H1 (cell line): ENCODE data around the gene MRTFB.
"Not testable (repeated sequence)": the region's sequence is repeated elsewhere in the genome, so short reads cannot be mapped to it uniquely, and the experiment has no call there.

Source experiments
- BRCA1 ChIP-seq: IDR thresholded peaks from 2 replicates; pipeline ENCODE4 v1.6.1; 2012; ENCODE audit warnings: low read depth, low read length, improper control_type of control experiment
- CBX8 ChIP-seq: fragments of 300-800, 300-1000 bp; sonication (generic); IDR thresholded peaks from 2 replicates; pipeline ENCODE4 v1.7.1; 2016; ENCODE audit warnings: low read depth, low read length, borderline replicate concordance
- CHD1 ChIP-seq: IDR thresholded peaks from 2 replicates; pipeline ENCODE4 v1.6.1; 2012; ENCODE audit warnings: low read depth, low read length, improper control_type of control experiment
- CTCF ChIP-seq, 3 experiments: IDR thresholded peaks; 1 replicate in 2 of 3; 2 replicates in 1 of 3; pipeline versions ENCODE4 v1.5.1 to v1.6.1; 2011; ENCODE audit warnings: low read length in 3 of 3, mild to moderate bottlenecking in 3 of 3, inconsistent platforms in 2 of 3, low read depth in 1 of 3, moderate library complexity in 1 of 3; ENCODE audit not compliant: insufficient read depth in 1 of 3; ENCODE audit errors: control extremely low read depth in 1 of 3
- EGR1 ChIP-seq: IDR thresholded peaks from 2 replicates; pipeline ENCODE4 v1.6.1; 2011; ENCODE audit warnings: low read depth, low read length, borderline replicate concordance
- EP300 ChIP-seq, 2 experiments: IDR thresholded peaks; 1 replicate in 1 of 2; 2 replicates in 1 of 2; pipeline ENCODE4 v1.6.1; 2011 to 2012; ENCODE audit warnings: low read depth in 2 of 2, low read length in 2 of 2, mild to moderate bottlenecking in 2 of 2, borderline replicate concordance in 1 of 2, inconsistent platforms in 1 of 2, moderate library complexity in 1 of 2
- EZH2 ChIP-seq: fragments of 200-600 bp; sonication (generic); IDR thresholded peaks from 2 replicates; pipeline ENCODE4 v1.7.1; 2012; ENCODE audit warnings: low read depth, mild to moderate bottlenecking, moderate library complexity, low read length, inconsistent platforms; ENCODE audit not compliant: severe bottlenecking
- GABPA ChIP-seq: IDR thresholded peaks from 2 replicates; pipeline ENCODE4 v1.6.1; 2011; ENCODE audit warnings: mild to moderate bottlenecking, low read length, moderate library complexity, borderline replicate concordance; ENCODE audit not compliant: insufficient read depth
- JUN ChIP-seq: IDR thresholded peaks from 2 replicates; pipeline ENCODE4 v1.6.1; 2011; ENCODE audit warnings: low read depth, mild to moderate bottlenecking, improper control_type of control experiment, low read length
- POLR2A ChIP-seq, 2 experiments: IDR thresholded peaks; 1 replicate in 1 of 2; 2 replicates in 1 of 2; pipeline ENCODE4 v1.6.1; 2011; ENCODE audit warnings: low read depth in 2 of 2, low read length in 2 of 2, mild to moderate bottlenecking in 2 of 2; ENCODE audit errors: control extremely low read depth in 1 of 2
- POLR2AphosphoS5 ChIP-seq: IDR thresholded peaks from 2 replicates; pipeline ENCODE4 v1.6.1; 2011; ENCODE audit warnings: low read depth, low read length
- RAD21 ChIP-seq, 2 experiments: IDR thresholded peaks in 1 of 2; conservative IDR thresholded peaks in 1 of 2; 2 replicates each; pipeline ENCODE4 v1.6.1; 2011; ENCODE audit warnings: low read depth in 2 of 2, low read length in 2 of 2, improper control_type of control experiment in 1 of 2, inconsistent platforms in 1 of 2, mild to moderate bottlenecking in 1 of 2, moderate library complexity in 1 of 2
- SP4 ChIP-seq: IDR thresholded peaks from 2 replicates; pipeline ENCODE4 v1.6.1; 2012; ENCODE audit warnings: low read length, inconsistent platforms
- TAF1 ChIP-seq: IDR thresholded peaks from 2 replicates; pipeline ENCODE4 v1.6.1; 2011; ENCODE audit warnings: mild to moderate bottlenecking, low read depth, low read length

DNA sequence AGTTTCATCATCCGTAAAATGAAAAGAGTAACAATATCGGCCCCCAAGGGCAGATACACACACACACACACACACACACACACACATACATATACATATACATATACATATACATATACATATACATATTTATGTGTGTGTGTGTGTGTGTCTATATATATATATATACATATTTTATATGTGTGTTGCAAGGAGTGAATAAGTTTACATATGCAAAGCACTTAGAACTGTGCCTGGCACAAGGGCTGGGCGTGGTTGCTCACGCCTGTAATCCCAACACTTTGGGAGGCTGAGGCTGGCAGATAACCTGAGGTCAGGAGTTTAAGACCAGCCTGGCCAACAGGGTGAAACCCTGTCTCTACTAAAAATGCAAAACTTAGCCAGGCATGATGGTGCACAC, 47.6 kb upstream of the MRTFB start:
- not testable (repeated sequence) for TF ChIP-seq RAD21 (IDR thresholded peaks at IDR 0.05 in 1 of 2, conservative IDR thresholded peaks at IDR 0.05 in 1 of 2; ENCODE audit: low read depth in 2 of 2, low read length in 2 of 2); CTCF (IDR thresholded peaks at IDR 0.05; ENCODE audit: control extremely low read depth in 1 of 3, insufficient read depth in 1 of 3, low read depth in 1 of 3, low read length in 3 of 3); GABPA; TAF1; CBX8; CHD1; EZH2; JUN; EP300 (IDR thresholded peaks at IDR 0.05; ENCODE audit: borderline replicate concordance in 1 of 2, low read depth in 2 of 2, low read length in 2 of 2); SP4; EGR1; BRCA1; POLR2AphosphoS5; POLR2A (IDR thresholded peaks at IDR 0.05; ENCODE audit: control extremely low read depth in 1 of 2, low read depth in 2 of 2, low read length in 2 of 2)
